Natural killer cell (primary cell): ENCODE results near the gene LTN1. TPM values are rescaled to one million over a fixed set of nuclear protein-coding genes. Genes with fewer than 3 reads are reported as not detected.

ENCODE experiments used
- ATAC-seq, 3 donors: fragments of 150-1000 bp in 2 of 3; fragments of 200-7000 bp in 1 of 3; cut with Tn5 transposase; 1 replicate in 1 of 3; 2 replicates in 2 of 3; pipeline ENCODE4 v1.10.0; 2021; ENCODE audit warnings: mild to moderate bottlenecking in 2 of 3, moderate library complexity in 2 of 3
- DNase-seq, 2 donors: peaks; one replicate each; pipeline versions ENCODE4 v3.0.0 to v3.0.0-alpha.2; 2013 to 2021; ENCODE audit warnings: mixed read lengths in 1 of 2
- H3K27ac ChIP-seq: one replicate; pipeline ENCODE4 v1.5.1; 2013; ENCODE audit warnings: mild to moderate bottlenecking, low read length
- H3K27me3 ChIP-seq: one replicate; pipeline ENCODE4 v1.6.1; 2013; ENCODE audit warnings: low read length; ENCODE audit not compliant: control insufficient read depth, insufficient read depth
- H3K36me3 ChIP-seq: one replicate; pipeline ENCODE4 v1.6.1; 2013; ENCODE audit warnings: low read length; ENCODE audit not compliant: control insufficient read depth, insufficient read depth
- H3K4me1 ChIP-seq: one replicate; pipeline ENCODE4 v1.6.1; 2013; ENCODE audit warnings: low read length; ENCODE audit not compliant: control insufficient read depth, insufficient read depth
- H3K4me3 ChIP-seq: one replicate; pipeline ENCODE4 v1.5.1; 2013; ENCODE audit warnings: low read length
- H3K9me3 ChIP-seq: one replicate; pipeline ENCODE4 v1.6.1; 2013; ENCODE audit warnings: low read length; ENCODE audit not compliant: control insufficient read depth, insufficient read depth
- H3K27ac Mint-ChIP-seq, 2 donors: one replicate each; pipeline ENCODE4 v1.8.0; 2022; ENCODE audit warnings: mild to moderate bottlenecking in 2 of 2, mixed read lengths in 2 of 2, moderate library complexity in 1 of 2
- H3K27me3 Mint-ChIP-seq, 2 donors: one replicate each; pipeline ENCODE4 v1.8.0; 2022; ENCODE audit warnings: low read depth in 2 of 2, mixed read lengths in 2 of 2
- H3K36me3 Mint-ChIP-seq: one replicate; pipeline ENCODE4 v1.8.0; 2022; ENCODE audit warnings: mixed read lengths
- H3K4me1 Mint-ChIP-seq, 2 donors: one replicate each; pipeline ENCODE4 v1.8.0; 2022; ENCODE audit warnings: mixed read lengths in 2 of 2
- H3K4me3 Mint-ChIP-seq: one replicate; pipeline ENCODE4 v1.8.0; 2022; ENCODE audit warnings: mild to moderate bottlenecking, moderate library complexity, mixed read lengths
- H3K9me3 Mint-ChIP-seq, 2 donors: one replicate each; pipeline ENCODE4 v1.8.0; 2022; ENCODE audit warnings: mixed read lengths in 2 of 2
- WGBS: methylation state at CpG from one replicate; pipeline ENCODE4 v1.1.7; 2013; ENCODE audit warnings: missing lambda C conversion rate; ENCODE audit not compliant: insufficient coverage; 5-methylcytosine and 5-hydroxymethylcytosine counted together
- intact Hi-C: fragments of 100-400 bp; cut with micrococcal nuclease; formaldehyde crosslinking; loops from one replicate; pipeline ENCODE4 v1.14.2; 2022
- total RNA-seq, 4 donors: library from RNA; stranded (reverse); fragments of 120-200 nt in 1 of 4; gene quantifications; one replicate each; pipeline versions ENCODE4 v1.2.3 to v1.2.4, GENCODE V29; 2013 to 2022
- TF ChIP-seq, protein P1 (sequence below): fragments of 200-600 bp; IDR thresholded peaks from one replicate; pipeline ENCODE4 v1.8.0; 2022; ENCODE audit warnings: antibody characterized with exemption

Gene LTN1
- total RNA-seq, 3 donors from 2014 or later (not counting 1 experiment from before 2014, with no cell fraction given) = 33.7 to 43.1 (median 35.0) TPM

DNA sequence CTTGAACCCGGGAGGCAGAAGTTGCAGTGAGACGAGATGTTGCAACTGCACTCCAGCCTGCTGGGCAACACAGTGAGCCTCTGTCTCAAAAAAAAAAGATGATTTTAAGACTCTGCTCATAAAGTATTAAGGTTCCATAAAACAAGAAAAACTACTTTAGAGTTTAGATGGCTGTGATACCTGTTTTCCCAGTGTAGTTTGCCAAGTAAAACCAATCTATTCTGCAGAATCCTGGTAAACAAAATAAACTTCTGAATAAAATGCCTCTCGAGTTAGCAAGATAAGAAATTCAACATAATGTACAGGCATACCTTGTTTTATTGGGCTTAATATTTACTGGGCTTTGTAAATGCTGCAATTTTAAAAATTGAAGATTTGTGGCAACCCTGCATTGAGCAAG lies 30.8 kb downstream of the LTN1 start:
- H3K27me3 ChIP-seq = no peaks in the 10 kb centered on the region
- intact Hi-C loops = no loop called here
- Mint-ChIP-seq H3K36me3 (peaks cover 8% of the 10 kb centered on the region), H3K27me3 (no peaks in the 10 kb centered on the region), H3K27ac (no peak overlapping the region), H3K9me3 (no peaks in the 10 kb centered on the region), H3K4me3 (no peak overlapping the region), H3K4me1 (peaks cover 5 to 6% of the 10 kb centered on the region in 2 donors)
- WGBS = 100% methylated on average over 3 of the region's 3 CpGs
- TF ChIP-seq, protein P1, sequence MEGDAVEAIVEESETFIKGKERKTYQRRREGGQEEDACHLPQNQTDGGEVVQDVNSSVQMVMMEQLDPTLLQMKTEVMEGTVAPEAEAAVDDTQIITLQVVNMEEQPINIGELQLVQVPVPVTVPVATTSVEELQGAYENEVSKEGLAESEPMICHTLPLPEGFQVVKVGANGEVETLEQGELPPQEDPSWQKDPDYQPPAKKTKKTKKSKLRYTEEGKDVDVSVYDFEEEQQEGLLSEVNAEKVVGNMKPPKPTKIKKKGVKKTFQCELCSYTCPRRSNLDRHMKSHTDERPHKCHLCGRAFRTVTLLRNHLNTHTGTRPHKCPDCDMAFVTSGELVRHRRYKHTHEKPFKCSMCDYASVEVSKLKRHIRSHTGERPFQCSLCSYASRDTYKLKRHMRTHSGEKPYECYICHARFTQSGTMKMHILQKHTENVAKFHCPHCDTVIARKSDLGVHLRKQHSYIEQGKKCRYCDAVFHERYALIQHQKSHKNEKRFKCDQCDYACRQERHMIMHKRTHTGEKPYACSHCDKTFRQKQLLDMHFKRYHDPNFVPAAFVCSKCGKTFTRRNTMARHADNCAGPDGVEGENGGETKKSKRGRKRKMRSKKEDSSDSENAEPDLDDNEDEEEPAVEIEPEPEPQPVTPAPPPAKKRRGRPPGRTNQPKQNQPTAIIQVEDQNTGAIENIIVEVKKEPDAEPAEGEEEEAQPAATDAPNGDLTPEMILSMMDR = no peak
- peaks cover 82% of the 10 kb centered on the region for H3K36me3 ChIP-seq
- no peak overlapping the region for H3K27ac ChIP-seq
- H3K9me3 ChIP-seq = no peaks in the 10 kb centered on the region
- ATAC-seq = no peak
- no peak overlapping the region for H3K4me3 ChIP-seq
- H3K4me1 ChIP-seq = no peaks in the 10 kb centered on the region
- no peak for DNase-seq

DNA sequence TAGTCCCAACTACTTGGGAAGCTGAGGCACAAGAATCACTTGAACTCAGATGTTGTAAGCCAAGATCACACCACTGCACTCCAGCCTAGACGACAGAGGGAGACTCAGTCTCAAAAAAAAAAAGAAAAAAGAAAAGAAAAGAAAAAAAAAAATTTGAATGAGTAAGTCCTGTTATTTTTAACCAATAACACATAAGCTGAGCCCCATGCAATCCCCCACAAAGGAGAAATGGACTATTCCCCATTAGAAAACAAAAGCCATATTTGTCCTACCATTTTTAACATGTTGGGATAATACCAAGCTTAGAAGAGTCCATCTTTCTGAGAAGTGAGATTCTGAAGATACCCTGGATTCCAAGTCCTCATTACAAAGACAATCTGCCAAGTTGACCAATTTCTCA lies 32.4 kb downstream of the LTN1 start:
- Histone ChIP-seq H3K36me3 (peaks cover 81% of the 10 kb centered on the region), H3K4me1 (no peaks in the 10 kb centered on the region), H3K27me3 (no peaks in the 10 kb centered on the region), H3K9me3 (no peaks in the 10 kb centered on the region), H3K4me3 (no peak overlapping the region), H3K27ac (no peak overlapping the region)
- peak overlapping the region in 1 of 2 donors; percentile 25 for H3K27ac Mint-ChIP-seq
- DNase-seq (no peak), ATAC-seq (no peak)
- H3K4me3 Mint-ChIP-seq = no peak overlapping the region
- TF ChIP-seq, protein P1 = no peak
- no peaks in the 10 kb centered on the region for H3K9me3 Mint-ChIP-seq
- intact Hi-C loops = no loop called here
- peaks cover 5 to 6% of the 10 kb centered on the region in 2 donors for H3K4me1 Mint-ChIP-seq
- no CpG with 5 or more reads among the region's 1 CpG for WGBS
- no peaks in the 10 kb centered on the region for H3K36me3 Mint-ChIP-seq
- H3K27me3 Mint-ChIP-seq = no peaks in the 10 kb centered on the region

DNA sequence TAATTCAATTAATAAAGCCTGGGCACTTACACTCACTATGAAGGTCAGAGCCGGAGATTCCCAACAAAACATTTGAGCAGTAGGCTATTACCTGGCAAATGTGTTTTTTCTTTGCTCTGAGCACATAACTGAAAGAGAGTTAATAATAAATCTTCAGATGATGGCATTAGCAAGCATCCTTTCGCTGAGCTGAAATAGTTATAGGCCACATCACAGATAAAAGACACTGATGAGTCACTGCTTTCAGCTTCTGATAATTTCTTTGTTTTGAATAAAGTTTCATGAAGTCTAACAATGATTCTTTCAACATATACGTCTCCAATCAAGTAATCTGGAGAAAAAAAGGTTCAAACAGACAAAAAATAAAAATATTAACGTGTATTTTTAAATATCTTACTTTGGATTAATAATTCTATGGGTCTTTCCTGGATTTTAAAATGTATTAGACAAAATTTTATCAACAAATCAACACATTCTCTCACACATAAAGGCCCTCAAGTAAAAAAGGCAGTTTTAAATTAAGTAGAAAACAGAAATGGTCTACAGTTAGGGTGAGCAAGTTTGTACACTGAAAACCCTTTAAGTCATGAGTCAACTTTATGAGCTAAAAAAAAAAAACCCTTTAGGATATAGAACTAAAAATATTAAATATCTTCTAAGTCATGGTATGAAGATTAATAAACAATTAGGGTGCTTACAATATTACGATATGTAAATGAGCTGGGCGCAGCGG lies 33.1 kb downstream of the LTN1 start:
- WGBS = 98% methylated on average over 5 of the region's 7 CpGs
- TF ChIP-seq, protein P1 = no peak

DNA sequence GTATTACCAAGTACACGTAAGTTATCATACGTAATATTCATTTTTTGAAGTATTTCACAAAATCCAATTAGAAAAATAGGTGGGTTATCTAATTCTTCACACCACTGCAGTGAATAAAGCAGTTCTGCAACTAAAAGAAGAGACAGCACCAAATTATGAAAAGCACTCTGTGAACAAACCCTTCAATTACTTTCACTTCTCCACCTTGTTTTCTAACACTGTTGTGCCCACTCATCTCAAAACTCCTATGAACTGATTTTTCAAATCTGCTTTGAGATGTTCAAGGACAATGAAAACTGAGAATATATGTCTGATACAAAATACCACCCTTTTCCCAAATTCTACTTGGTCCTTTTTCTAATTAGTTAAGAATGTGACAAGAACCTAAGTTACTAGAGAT lies 39.4 kb downstream of the LTN1 start:
- Mint-ChIP-seq H3K4me3 (no peak overlapping the region), H3K27ac (no peak overlapping the region), H3K27me3 (no peaks in the 10 kb centered on the region), H3K36me3 (peaks cover 8% of the 10 kb centered on the region), H3K9me3 (no peaks in the 10 kb centered on the region), H3K4me1 (peaks cover 5 to 20% of the 10 kb centered on the region in 2 donors)
- 100% methylated on average over 2 of the region's 2 CpGs for WGBS
- no peaks in the 10 kb centered on the region for H3K9me3 ChIP-seq
- H3K4me3 ChIP-seq = no peak overlapping the region
- intact Hi-C loops = no loop called here
- no peaks in the 10 kb centered on the region for H3K27me3 ChIP-seq
- peaks cover 85% of the 10 kb centered on the region for H3K36me3 ChIP-seq
- H3K4me1 ChIP-seq = no peaks in the 10 kb centered on the region
- ATAC-seq = no peak
- DNase-seq = no peak
- TF ChIP-seq, protein P1 = no peak
- H3K27ac ChIP-seq = no peak overlapping the region

More for the DNA sequence above, 33.1 kb downstream of the LTN1 start:
- no peak for ATAC-seq
- Histone ChIP-seq H3K36me3 (peaks cover 76% of the 10 kb centered on the region), H3K9me3 (no peaks in the 10 kb centered on the region), H3K27ac (no peak overlapping the region), H3K27me3 (no peaks in the 10 kb centered on the region), H3K4me3 (no peak overlapping the region), H3K4me1 (no peaks in the 10 kb centered on the region)
- no peak overlapping the region for H3K27ac Mint-ChIP-seq
- H3K27me3 Mint-ChIP-seq = no peaks in the 10 kb centered on the region
- H3K9me3 Mint-ChIP-seq = no peaks in the 10 kb centered on the region
- peaks cover 5 to 11% of the 10 kb centered on the region in 2 donors for H3K4me1 Mint-ChIP-seq
- peaks cover 6% of the 10 kb centered on the region for H3K36me3 Mint-ChIP-seq
- DNase-seq = no peak
- intact Hi-C loops = no loop called here
- no peak overlapping the region for H3K4me3 Mint-ChIP-seq
